MCF 10A (cell line): ENCODE data around the gene MRPL30. TPM values are rescaled to one million over a fixed set of nuclear protein-coding genes. Genes with fewer than 3 reads are reported as not detected.

Experiments
- BruUV-seq: library from RNA; stranded (reverse); fragments of 400-500 nt; replicated peaks from 2 replicates; lab custom pipeline; 2021; lab: Mats Ljungman, UMichigan
- CTCF ChIA-PET: fragments of 300-600 bp; sonication (Branson Sonifier 250); formaldehyde crosslinking; extraction: SDS; loops from one replicate; lab custom pipeline; 2021; ENCODE audit warnings: antibody characterized with exemption, inconsistent platforms; lab: Yijun Ruan, JAX
- POLR2A ChIA-PET: fragments of 300-600, 350-650 bp; sonication (Branson Sonifier 250); formaldehyde crosslinking; extraction: SDS; loops from one replicate; lab custom pipeline; 2020; ENCODE audit warnings: antibody characterized with exemption, inconsistent platforms; lab: Yijun Ruan, JAX
- DNase-seq: peaks from one replicate; pipeline ENCODE4 v3.0.0-alpha.2; 2018; ENCODE audit not compliant: unreplicated experiment
- H3K27ac Mint-ChIP-seq: one replicate; pipeline ENCODE4 v1.8.0; 2022; ENCODE audit warnings: mild to moderate bottlenecking, low read depth, mixed read lengths; ENCODE audit not compliant: unreplicated experiment
- H3K27me3 Mint-ChIP-seq: one replicate; pipeline ENCODE4 v1.8.0; 2022; ENCODE audit warnings: mixed read lengths; ENCODE audit not compliant: insufficient read depth, unreplicated experiment
- H3K36me3 Mint-ChIP-seq: one replicate; pipeline ENCODE4 v1.8.0; 2022; ENCODE audit warnings: mild to moderate bottlenecking, moderate library complexity, mixed read lengths; ENCODE audit not compliant: insufficient read depth, unreplicated experiment
- H3K4me1 Mint-ChIP-seq: one replicate; pipeline ENCODE4 v1.8.0; 2022; ENCODE audit warnings: mixed read lengths; ENCODE audit not compliant: insufficient read depth, unreplicated experiment
- H3K4me3 Mint-ChIP-seq: one replicate; pipeline ENCODE4 v1.8.0; 2022; ENCODE audit warnings: mild to moderate bottlenecking, moderate library complexity, mixed read lengths; ENCODE audit not compliant: unreplicated experiment
- H3K9me3 Mint-ChIP-seq: one replicate; pipeline ENCODE4 v1.8.0; 2022; ENCODE audit warnings: mixed read lengths; ENCODE audit not compliant: unreplicated experiment
- CTCF ChIP-seq: fragments of 200-600 bp; IDR thresholded peaks from one replicate; pipeline ENCODE4 v1.8.0; 2022; ENCODE audit warnings: antibody characterized with exemption, mild to moderate bottlenecking; ENCODE audit not compliant: unreplicated experiment
- intact Hi-C: fragments of 100-400 bp; cut with micrococcal nuclease; formaldehyde crosslinking; loops from 2 replicates; pipeline ENCODE4 v1.14.1; 2022
- total RNA-seq: library from RNA; stranded (reverse); gene quantifications from 2 replicates; pipeline ENCODE4 v1.2.3, GENCODE V29; 2022

MRPL30 gene
- total RNA-seq, 1 experiment from 2014 or later = 42.5 TPM

- Mint-ChIP-seq H3K9me3 (no peaks in the 10 kb centered on the region), H3K27ac (peak overlapping the region; percentile 86), H3K27me3 (no peaks in the 10 kb centered on the region), H3K4me1 (peaks cover 30% of the 10 kb centered on the region), H3K36me3 (peaks cover 19% of the 10 kb centered on the region), H3K4me3 (peak overlapping the region; percentile 87)
- intact Hi-C loops = loop anchor here (1.0 to 2.0 kb wide), 3 partner anchors 27 to 309 kb away; partner anchors contain the start of genes LIPT1, REV1, TSGA10 and TXNDC9
- CTCF ChIA-PET = interaction anchor here (0.6 kb wide), 2 partner anchors 21 to 97 kb away, joined by 3 read pairs; no protein-coding TSS in a partner anchor
- no peak for DNase-seq
- no TSS peak for BruUV-seq
- POLR2A ChIA-PET = interaction anchor here (0.5 to 4.1 kb wide), 17 partner anchors 8 to 572 kb away, joined by 3 to 154 read pairs (median 4); partner anchors contain the start of genes C2orf15, EIF5B, LIPT1 and TSGA10
- TF ChIP-seq CTCF = no peak
Measured at GRCh38 chr2:99181624-99182000, 628 bp downstream of the MRPL30 start.

GRCh38 chr2:99183025-99183424 lies 2.0 kb downstream of the MRPL30 start:
- no peak for TF ChIP-seq CTCF
- ChIA-PET CTCF (no interaction called here), POLR2A (interaction anchor here (4.1 kb wide), 1 partner anchor 154 kb away, joined by 154 read pairs; the partner anchor contains the start of genes EIF5B and TXNDC9)
- intact Hi-C loops = no loop called here
- no TSS peak for BruUV-seq
- Mint-ChIP-seq H3K36me3 (peaks cover 28% of the 10 kb centered on the region), H3K27me3 (no peaks in the 10 kb centered on the region), H3K27ac (no peak overlapping the region), H3K9me3 (no peaks in the 10 kb centered on the region), H3K4me1 (peaks cover 24% of the 10 kb centered on the region), H3K4me3 (no peak overlapping the region)
- peak; percentile 8 for DNase-seq

GRCh38 chr2:99184811-99185210 lies 3.8 kb downstream of the MRPL30 start:
- H3K36me3 Mint-ChIP-seq = peaks cover 24% of the 10 kb centered on the region
- POLR2A ChIA-PET = interaction anchor here (2.5 kb wide), 1 partner anchor 151 kb away, joined by 10 read pairs; the partner anchor contains the start of gene TXNDC9
- CTCF ChIA-PET = interaction anchor here (0.8 to 1.2 kb wide), 2 partner anchors 153 to 348 kb away, joined by 3 to 4 read pairs; partner anchors contain the start of gene EIF5B
- no peak overlapping the region for H3K27ac Mint-ChIP-seq
- no peaks in the 10 kb centered on the region for H3K27me3 Mint-ChIP-seq
- no TSS peak for BruUV-seq
- no peak overlapping the region for H3K4me3 Mint-ChIP-seq
- TF ChIP-seq CTCF = no peak
- no peaks in the 10 kb centered on the region for H3K9me3 Mint-ChIP-seq
- DNase-seq = no peak
- intact Hi-C loops = no loop called here
- peaks cover 18% of the 10 kb centered on the region for H3K4me1 Mint-ChIP-seq

GRCh38 chr2:99187011-99187410 lies 6.0 kb downstream of the MRPL30 start:
- intact Hi-C loops = no loop called here
- no peak for DNase-seq
- H3K9me3 Mint-ChIP-seq = no peaks in the 10 kb centered on the region
- peaks cover 14% of the 10 kb centered on the region for H3K4me1 Mint-ChIP-seq
- H3K27me3 Mint-ChIP-seq = no peaks in the 10 kb centered on the region
- H3K27ac Mint-ChIP-seq = no peak overlapping the region
- CTCF ChIA-PET = interaction anchor here (0.5 kb wide), 1 partner anchor 65 kb away, joined by 4 read pairs; no protein-coding TSS in a partner anchor
- POLR2A ChIA-PET = no interaction called here
- H3K36me3 Mint-ChIP-seq = peaks cover 46% of the 10 kb centered on the region
- no peak for TF ChIP-seq CTCF
- no TSS peak for BruUV-seq
- H3K4me3 Mint-ChIP-seq = no peak overlapping the region
